Measurements from ENCODE around the gene ZP1. TPM values are rescaled to one million over a fixed set of nuclear protein-coding genes. Genes with fewer than 3 reads are reported as not detected.
"Not testable (repeated sequence)": the region's sequence is repeated elsewhere in the genome, so short reads cannot be mapped to it uniquely, and the experiment has no call there.

ZP1 gene
- total RNA-seq, 2 donors from 2014 or later = not detected

GRCh38 chr11:60908803-60909202 lies 41.5 kb downstream of the ZP1 start:
- ATAC-seq (no peak), DNase-seq (ENCODE audit: low spot score in 2 of 2) (no peak)
- H3K27ac Mint-ChIP-seq = peak overlapping the region in 1 of 2 donors; percentile 96

GRCh38 chr11:60909680-60910280 lies 42.4 kb downstream of the ZP1 start:
- H3K36me3 Mint-ChIP-seq = peaks cover 9 to 21% of the 10 kb centered on the region in 2 donors
- not testable (repeated sequence) for ATAC-seq; H3K9me3 Mint-ChIP-seq; DNase-seq (ENCODE audit: low spot score in 2 of 2)
- H3K27ac Mint-ChIP-seq = peak overlapping the region in 1 of 2 donors; percentile 60

More at GRCh38 chr11:60908803-60909202, 41.5 kb downstream of the ZP1 start:
- peaks cover 9 to 25% of the 10 kb centered on the region in 2 donors for H3K36me3 Mint-ChIP-seq
- peaks cover 0 to 5% of the 10 kb centered on the region in 2 donors for H3K9me3 Mint-ChIP-seq

GRCh38 chr11:60910281-60910687 lies 42.9 kb downstream of the ZP1 start:
- peak overlapping the region in 1 of 2 donors; percentile 60 for H3K27ac Mint-ChIP-seq

GRCh38 chr11:60910711-60911380 lies 43.5 kb downstream of the ZP1 start:
- peak overlapping the region in 1 of 2 donors; percentile 60 for H3K27ac Mint-ChIP-seq
- H3K36me3 Mint-ChIP-seq = peaks cover 7 to 20% of the 10 kb centered on the region in 2 donors

More at GRCh38 chr11:60910281-60910687, 42.9 kb downstream of the ZP1 start:
- DNase-seq (ENCODE audit: low spot score in 2 of 2) (no peak), ATAC-seq (no peak)
- Mint-ChIP-seq H3K9me3 (peaks cover 0 to 5% of the 10 kb centered on the region in 2 donors), H3K36me3 (peaks cover 7 to 20% of the 10 kb centered on the region in 2 donors)

GRCh38 chr11:60912223-60912850 lies 45.0 kb downstream of the ZP1 start:
- Mint-ChIP-seq H3K9me3 (peaks cover 0 to 5% of the 10 kb centered on the region in 2 donors), H3K27ac (peak overlapping the region; percentile 77 to 88), H3K36me3 (peaks cover 9 to 20% of the 10 kb centered on the region in 2 donors)
- DNase-seq (ENCODE audit: low spot score in 2 of 2) (peak in 1 of 2 donors; percentile 23), ATAC-seq (peak; percentile 1 to 39)

More at GRCh38 chr11:60910711-60911380, 43.5 kb downstream of the ZP1 start:
- ATAC-seq = no peak
- no peak for DNase-seq (ENCODE audit: low spot score in 2 of 2)
- peaks cover 0 to 5% of the 10 kb centered on the region in 2 donors for H3K9me3 Mint-ChIP-seq

GRCh38 chr11:60912851-60913528 lies 45.6 kb downstream of the ZP1 start:
- peaks cover 0 to 5% of the 10 kb centered on the region in 2 donors for H3K9me3 Mint-ChIP-seq
- no peak for ATAC-seq
- H3K27ac Mint-ChIP-seq = peak overlapping the region; percentile 4 to 88

GRCh38 chr11:60913793-60914632 lies 46.7 kb downstream of the ZP1 start, which contains the start of gene TMEM109:
Gene TMEM109, plus strand, starts transcription at chr11:60914158. Its CDS starts 5,536 bp downstream, at chr11:60919694.
- Mint-ChIP-seq H3K27ac (peak within 1 kb of the TSS; percentile 88 to 98), H3K36me3 (peaks cover 9 to 20% of the 10 kb centered on the region in 2 donors), H3K9me3 (peaks cover 0 to 5% of the 10 kb centered on the region in 2 donors)
- DNase-seq (ENCODE audit: low spot score in 2 of 2) = peak; percentile 86 to 88
- ATAC-seq = peak; percentile 53 to 80

More at GRCh38 chr11:60912851-60913528, 45.6 kb downstream of the ZP1 start:
- DNase-seq (ENCODE audit: low spot score in 2 of 2) = no peak
- peaks cover 9 to 20% of the 10 kb centered on the region in 2 donors for H3K36me3 Mint-ChIP-seq

- peak overlapping the region; percentile 48 to 82 for H3K27ac Mint-ChIP-seq
- ATAC-seq (peak; percentile 17 to 27), DNase-seq (ENCODE audit: low spot score in 2 of 2) (peak in 1 of 2 donors; percentile 42)
- H3K9me3 Mint-ChIP-seq = peaks cover 0 to 5% of the 10 kb centered on the region in 2 donors
- H3K36me3 Mint-ChIP-seq = peaks cover 12 to 25% of the 10 kb centered on the region in 2 donors
Measured at GRCh38 chr11:60914633-60915247, 47.4 kb downstream of the ZP1 start.

GRCh38 chr11:60915248-60915914 lies 48.0 kb downstream of the ZP1 start:
- peak overlapping the region; percentile 48 to 82 for H3K27ac Mint-ChIP-seq
- DNase-seq (ENCODE audit: low spot score in 2 of 2) = peak; percentile 61 to 78
- ATAC-seq = peak; percentile 55 to 73
- peaks cover 0 to 5% of the 10 kb centered on the region in 2 donors for H3K9me3 Mint-ChIP-seq
- peaks cover 19 to 32% of the 10 kb centered on the region in 2 donors for H3K36me3 Mint-ChIP-seq

- no peak for ATAC-seq
- no peaks in the 10 kb centered on the region for H3K9me3 Mint-ChIP-seq
- H3K36me3 Mint-ChIP-seq = peaks cover 29 to 45% of the 10 kb centered on the region in 2 donors
- H3K27ac Mint-ChIP-seq = no peak overlapping the region
- no peak for DNase-seq (ENCODE audit: low spot score in 2 of 2)
Measured at GRCh38 chr11:60916669-60917206, 49.4 kb downstream of the ZP1 start.

GRCh38 chr11:60917267-60917666 lies 49.9 kb downstream of the ZP1 start:
- no peak overlapping the region for H3K27ac Mint-ChIP-seq
- H3K9me3 Mint-ChIP-seq = no peaks in the 10 kb centered on the region
- ATAC-seq (no peak), DNase-seq (ENCODE audit: low spot score in 2 of 2) (no peak)
- peaks cover 30 to 51% of the 10 kb centered on the region in 2 donors for H3K36me3 Mint-ChIP-seq

GRCh38 chr11:60918251-60918938 lies 51.1 kb downstream of the ZP1 start:
- H3K36me3 Mint-ChIP-seq = peaks cover 30 to 59% of the 10 kb centered on the region in 2 donors
- ATAC-seq (no peak), DNase-seq (ENCODE audit: low spot score in 2 of 2) (no peak)
- H3K9me3 Mint-ChIP-seq = no peaks in the 10 kb centered on the region
- H3K27ac Mint-ChIP-seq = no peak overlapping the region

- Mint-ChIP-seq H3K9me3 (no peaks in the 10 kb centered on the region), H3K36me3 (peaks cover 30 to 59% of the 10 kb centered on the region in 2 donors), H3K27ac (no peak overlapping the region)
- DNase-seq (ENCODE audit: low spot score in 2 of 2) (no peak), ATAC-seq (no peak)
Measured at GRCh38 chr11:60918939-60919265, 51.6 kb downstream of the ZP1 start.

- Mint-ChIP-seq H3K27ac (no peak overlapping the region), H3K9me3 (no peaks in the 10 kb centered on the region), H3K36me3 (peaks cover 30 to 57% of the 10 kb centered on the region in 2 donors)
- DNase-seq (ENCODE audit: low spot score in 2 of 2) = no peak
- no peak for ATAC-seq
Measured at GRCh38 chr11:60919320-60919719, 52.0 kb downstream of the ZP1 start.

Measured in activated naive CD4-positive, alpha-beta T cell treated with anti-CD3 and anti-CD28 coated beads, Interleukin-2, amount 50 U/mL, for 72 hours (primary cell).